ENCODE data around the gene TBXAS1.

TBXAS1 gene

DNA sequence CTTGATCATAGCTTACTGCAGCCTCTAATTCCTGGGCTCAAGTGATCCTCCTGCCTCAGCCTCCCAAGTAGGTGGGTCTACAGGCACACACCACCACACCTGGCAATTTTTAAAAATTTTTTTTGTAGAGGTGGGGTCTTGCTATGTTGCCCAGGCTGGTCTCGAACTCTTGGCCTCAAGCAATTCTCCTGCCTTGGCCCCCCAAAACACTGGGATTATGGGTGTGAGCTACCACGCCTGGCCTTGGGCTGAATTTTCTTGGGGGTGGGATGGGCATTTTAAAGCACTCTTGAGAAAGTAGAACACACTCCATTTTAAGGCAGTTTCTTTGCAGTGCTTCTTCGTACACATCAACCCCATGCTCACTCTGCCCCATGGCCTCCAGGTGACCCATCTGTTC is 28.7 kb downstream of the TBXAS1 start:
- DNase-seq, result no peak

DNA sequence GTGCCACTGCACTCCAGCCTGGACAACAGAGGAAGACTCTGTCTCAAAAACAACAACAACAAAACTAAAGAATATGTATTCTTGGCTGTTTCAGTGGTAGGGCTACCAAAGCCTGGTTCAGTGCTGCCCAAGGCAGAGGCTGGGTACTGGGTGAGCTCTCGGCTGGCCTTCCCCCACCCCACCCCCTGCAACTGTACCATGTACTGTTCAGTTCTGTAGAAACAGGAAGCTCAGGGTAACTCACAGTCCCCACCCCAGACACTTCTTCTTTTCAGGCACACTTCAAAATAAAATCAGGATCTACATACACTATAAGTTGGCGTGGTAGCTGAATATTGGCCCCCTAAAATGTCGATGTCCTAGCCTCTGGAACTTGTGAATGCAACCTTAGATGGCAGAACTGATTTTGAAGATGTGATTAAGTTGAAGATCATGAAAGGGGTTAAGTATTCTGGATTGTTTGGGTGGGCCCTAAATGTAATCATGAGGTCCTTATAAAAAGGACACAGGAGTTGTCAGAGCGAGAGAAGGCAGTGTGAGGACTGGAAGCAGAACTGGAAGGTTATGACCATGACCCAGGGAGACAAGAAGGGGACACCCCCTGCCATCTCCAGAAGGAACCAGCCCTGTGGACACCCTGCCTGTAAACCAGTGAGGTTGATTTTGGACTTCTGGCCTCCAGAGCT is 31.2 kb downstream of the TBXAS1 start:
- DNase-seq, result peak; percentile 13

DNA sequence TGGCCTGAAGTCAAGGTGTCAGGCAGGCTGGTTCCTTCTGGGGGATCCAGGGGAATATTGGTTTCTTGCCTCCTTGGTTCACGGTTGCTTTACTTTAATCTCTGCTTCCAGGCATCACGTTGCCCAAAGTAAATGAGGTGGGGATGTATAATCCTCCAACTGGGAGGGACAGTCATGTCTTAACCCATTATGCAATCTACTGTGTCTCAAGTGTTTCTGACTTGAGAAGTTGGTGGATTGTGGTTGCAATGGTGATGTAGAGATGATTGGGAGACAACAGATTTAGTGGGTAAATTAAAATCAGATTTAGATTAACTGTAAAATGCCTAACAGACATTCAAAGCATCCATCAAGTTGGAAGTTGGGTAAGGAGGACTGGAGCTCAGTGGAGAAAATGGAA is 32.7 kb downstream of the TBXAS1 start:
- DNase-seq, result no peak

DNA sequence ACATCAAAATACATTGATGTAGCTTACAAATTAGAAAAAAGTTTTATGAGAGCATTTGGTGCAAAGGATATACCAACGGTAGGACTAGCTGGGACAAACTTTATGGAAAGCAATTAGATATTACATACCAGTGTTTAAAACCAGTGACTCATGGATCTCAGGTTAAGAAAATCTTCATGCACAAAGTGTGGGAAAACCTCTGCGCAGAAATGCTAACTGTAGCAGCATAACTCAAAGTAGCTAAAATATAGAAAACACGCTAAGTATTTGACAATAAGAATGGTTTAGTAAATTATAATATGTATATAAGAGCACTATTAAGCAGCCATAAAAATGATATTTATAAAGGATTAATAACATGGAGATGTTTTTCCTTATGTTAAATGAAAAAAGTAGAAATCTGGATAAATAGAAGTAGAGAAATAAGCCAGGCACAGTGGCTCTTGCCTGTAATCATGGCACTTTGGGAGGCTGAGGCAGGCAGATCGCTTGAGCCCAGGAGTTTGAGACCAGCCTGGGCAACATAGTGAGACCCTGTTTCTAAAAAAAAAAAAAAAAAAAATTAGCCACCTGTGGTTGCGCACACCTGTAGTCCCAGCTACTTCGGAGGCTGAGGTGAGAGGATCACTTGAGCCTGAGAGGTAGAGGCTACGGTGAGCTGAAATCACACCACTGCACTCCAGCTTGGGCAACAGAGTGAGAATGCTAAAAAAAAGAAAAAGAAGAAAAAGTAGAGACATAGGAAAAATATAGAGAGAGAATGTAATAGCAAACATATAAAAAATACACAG is 37.2 kb downstream of the TBXAS1 start:
- DNase-seq, result no peak

DNA sequence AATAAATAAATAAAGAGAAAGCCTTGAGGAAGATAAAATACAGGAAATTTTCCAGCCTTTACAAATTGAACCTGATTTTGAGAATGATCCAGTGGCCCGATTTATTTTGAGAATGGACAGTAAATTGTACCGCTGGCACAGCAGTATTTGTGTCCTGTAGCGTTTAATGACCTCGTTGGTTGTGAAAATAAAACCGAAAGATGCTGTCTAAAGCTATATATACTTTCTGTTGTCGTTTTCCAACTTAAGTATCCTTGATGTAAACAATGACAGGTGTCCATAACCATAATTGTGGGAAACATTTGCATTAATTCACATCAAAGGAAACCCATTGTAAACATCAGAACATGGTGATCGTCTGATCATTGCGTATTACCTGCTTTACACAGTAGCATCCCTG is 38.8 kb downstream of the TBXAS1 start:
- DNase-seq, result no peak

DNA sequence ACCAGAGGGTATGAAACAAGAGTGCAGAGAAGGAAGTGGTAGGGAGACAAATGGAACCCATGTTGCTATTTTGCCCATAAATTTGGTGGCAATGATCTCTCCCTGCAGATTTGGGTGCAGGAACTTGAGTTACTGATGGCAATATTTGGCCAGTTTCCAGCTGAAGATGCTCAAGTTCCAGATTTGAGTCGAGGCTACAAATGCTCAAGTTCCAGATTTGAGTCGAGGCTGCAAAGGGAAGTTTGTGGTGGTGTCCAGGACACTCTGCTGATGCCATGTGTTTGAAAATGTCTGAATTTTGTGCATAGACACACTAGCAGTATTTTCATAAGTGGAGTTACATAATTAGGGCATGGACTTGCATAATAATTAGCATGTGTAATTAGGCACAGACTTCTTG is 40.8 kb downstream of the TBXAS1 start:
- no peak for DNase-seq

DNA sequence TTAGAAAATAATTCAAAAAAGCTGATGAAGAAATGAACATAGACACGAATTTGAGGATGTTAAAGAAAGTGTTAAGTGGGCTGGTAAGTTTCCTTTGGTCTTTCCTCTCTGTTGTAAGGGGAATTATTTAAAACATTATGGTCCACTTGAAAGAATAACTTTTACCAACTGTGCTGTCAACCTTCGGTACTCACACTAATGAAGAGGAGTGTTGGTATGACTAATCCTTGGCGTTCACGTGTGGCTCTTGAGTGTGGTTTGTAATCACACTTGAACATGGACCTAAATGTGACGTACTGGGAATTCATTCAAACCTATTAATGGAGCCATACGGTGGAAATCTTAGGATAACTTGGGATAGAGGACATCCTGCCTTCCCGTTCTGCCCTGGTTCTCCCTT is 41.3 kb downstream of the TBXAS1 start:
- no peak for DNase-seq

DNA sequence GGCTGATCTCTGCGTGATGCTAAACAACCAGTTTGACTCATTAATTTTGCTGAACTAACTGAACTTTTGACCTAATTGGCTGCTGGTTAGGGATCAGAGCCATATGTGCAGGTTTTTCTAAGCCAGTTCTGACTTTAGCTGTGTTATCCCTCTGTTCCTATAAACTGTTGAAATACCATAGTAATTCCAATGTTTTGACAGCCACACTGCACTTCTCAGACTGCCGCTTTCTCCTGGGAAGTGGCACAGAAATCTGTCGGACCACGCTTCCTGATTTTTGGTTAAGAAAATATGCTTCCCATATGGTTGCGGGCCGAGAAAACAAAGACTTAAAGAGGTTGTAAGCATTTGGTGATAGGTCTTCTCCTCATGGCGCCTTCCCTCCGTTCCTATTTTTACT is 42.3 kb downstream of the TBXAS1 start:
- DNase-seq, result no peak

DNA sequence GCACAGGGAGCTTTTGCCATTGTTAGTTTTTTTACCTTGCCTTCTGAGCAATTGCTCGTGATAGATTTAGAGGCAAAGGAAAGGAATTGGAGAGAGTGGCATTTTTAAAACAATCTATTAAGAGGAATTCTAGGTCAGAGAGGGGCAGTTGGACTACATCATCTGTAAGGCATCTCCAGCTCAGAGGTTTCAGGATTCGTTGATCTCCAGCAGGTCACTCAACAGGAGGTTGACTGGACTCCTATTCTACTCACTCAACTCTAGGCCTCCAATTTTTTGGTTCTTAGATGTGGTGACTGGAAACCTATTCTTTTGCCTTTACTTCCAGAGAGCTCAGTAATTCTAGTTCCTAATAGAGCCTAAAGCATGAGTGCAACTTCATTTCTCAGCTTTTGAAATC is 42.8 kb downstream of the TBXAS1 start:
- DNase-seq, result no peak

DNA sequence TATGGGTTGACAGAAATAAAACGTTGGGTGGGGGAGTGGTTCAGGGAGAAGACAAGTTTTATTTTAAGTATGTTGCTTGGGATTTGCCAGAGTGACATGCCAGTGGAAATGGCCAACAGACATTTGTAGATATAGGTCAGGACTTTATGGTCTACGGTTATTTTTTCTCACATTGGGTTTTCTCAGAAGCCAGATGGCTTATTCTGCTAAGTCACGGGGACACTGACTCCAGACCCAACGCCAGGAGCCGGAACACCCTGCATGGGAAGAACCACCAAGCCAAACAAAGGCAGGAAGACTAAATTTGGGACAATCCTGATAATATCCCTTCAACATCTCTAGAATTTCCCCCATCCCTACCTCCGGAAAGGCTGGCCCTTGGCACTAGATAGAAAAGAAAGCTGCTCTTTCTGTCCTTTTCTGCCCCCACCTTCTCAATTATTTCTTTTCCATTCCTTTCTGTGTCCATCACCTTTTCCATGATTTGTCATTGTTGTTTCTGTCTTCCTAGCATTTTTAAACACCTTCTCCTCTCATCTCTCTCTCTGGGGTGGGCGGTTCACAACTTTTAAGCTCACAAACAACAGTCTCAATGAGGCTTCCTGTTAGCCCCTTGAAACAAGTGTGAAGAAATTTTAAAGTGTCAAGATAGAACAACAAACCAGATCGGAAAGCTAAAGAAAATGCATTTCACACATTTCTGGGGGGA is 44.7 kb downstream of the TBXAS1 start:
- DNase-seq, result no peak

DNA sequence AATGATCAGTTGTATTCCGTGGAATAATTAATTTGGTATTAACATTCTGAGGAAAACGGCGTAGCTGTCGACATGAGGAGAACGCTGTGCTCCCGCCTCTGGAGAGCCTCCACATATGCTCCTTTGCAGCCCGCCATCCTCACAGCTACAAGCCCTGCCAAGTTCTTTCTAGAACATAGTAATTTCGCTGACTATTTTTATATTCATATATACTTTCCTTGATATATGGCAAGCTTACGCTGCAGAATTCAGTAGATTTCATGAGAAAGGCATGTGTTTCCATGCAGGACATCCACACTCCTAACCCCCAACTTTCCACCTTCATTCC is 45.2 kb downstream of the TBXAS1 start:
- DNase-seq, result no peak

DNA sequence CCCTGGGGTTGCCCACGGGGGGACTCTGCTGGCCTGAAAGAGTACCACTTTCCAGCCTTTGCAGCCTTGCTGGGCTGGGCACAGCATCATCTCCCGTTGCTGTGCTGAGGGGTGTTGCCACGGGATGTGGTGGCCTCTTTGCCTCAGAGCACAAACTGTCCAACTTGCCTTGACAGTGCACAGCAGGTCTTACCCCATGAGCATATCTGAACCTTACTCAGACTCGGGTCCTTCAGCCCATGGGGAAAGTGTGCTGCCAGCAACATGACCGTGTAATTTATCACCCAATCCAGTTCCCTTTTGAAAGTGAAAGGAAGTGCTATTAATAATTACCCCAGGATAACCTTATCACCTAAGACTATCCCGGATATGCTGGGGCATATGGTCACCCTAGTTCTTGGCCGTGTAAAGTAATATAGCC is 46.8 kb downstream of the TBXAS1 start:
- no peak for DNase-seq

DNA sequence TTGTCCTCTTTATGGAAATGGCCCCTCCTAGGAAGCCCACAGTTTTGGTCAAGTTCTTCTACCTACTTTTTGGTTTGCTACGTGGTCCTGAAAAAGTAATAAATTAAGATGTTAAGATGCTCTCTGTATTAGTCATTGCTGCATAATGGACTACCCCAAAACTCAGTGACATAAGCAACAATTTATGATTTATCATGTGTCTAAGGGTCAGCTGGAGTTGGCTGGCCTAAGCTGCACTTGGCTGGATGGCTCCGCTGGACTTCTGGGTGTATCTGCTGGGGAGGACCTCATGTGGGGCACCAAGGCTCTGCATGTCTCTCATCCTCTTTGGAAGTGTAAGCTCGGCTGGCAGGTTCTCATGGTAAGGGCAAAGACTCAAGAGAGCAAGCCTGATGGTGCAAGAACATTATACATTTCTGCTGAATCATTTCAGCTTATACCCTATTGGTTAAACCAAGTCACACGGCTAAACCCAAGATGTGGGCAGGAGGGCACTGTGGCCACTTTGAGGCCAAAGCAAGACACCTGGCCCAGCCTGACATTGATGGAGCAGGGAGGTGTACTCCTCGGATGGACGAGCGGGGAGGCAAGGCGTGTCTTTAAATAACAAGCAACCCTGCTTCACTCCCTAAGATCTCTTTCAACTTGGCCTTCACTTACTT is 47.7 kb downstream of the TBXAS1 start:
- DNase-seq, result no peak

DNA sequence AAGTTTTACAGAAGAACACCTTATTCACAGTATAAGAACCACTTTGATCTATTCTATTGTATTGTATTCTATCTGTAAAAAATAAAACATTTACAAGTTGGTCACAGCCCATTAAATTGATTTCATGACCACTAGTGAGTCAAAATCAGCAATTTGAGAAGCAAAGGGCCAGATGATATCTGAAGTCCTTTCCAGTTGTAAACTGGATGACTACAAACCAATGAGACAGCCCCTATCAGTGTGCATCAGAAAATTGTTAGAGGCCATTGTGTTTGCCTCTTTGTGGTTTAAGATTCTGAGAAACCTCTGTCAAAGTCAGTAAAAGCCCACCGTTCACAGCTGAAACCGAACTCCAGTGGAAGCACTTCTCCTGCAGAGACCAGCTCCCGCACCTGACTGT is 54.8 kb downstream of the TBXAS1 start:
- DNase-seq, result no peak

DNA sequence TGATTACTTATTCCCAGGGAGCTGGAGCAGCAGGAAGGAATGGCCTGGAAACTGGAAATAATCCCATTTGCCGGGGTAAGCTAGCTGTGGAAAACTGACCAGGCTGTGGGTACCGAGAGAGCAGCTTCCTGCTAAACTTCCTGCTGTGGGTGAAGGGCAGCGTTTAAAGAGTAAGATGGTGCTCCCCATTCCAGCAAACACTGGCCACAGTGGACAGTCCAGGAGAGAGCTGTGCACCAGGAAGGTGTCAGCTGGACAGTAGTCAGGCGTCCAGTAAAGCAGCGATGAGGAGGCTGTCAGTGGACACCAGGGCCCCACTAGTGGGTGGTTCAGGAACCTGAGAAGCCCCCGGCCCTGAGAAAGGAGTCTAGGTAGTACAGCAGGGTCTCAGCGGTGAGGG is 55.4 kb downstream of the TBXAS1 start:
- no peak for DNase-seq

DNA sequence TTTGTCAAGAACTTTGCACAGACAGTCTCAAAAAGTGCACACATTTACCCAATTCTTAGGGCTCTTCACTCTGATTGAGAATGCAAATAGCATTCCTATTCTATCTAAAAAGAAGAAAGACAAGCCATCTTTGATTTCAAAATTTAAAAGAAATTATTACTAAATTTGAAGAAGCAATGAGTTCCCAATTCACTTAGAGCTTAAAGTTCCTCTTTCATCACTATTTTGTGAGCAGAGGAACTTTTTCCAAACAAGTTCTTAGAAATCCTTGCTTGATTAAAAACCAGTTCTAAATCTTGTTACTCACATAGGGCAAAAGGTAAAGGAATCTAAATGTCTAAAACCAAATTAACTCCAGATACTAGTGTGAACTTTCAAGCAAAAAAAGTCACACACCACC is 56.4 kb downstream of the TBXAS1 start:
- DNase-seq, result no peak

DNA sequence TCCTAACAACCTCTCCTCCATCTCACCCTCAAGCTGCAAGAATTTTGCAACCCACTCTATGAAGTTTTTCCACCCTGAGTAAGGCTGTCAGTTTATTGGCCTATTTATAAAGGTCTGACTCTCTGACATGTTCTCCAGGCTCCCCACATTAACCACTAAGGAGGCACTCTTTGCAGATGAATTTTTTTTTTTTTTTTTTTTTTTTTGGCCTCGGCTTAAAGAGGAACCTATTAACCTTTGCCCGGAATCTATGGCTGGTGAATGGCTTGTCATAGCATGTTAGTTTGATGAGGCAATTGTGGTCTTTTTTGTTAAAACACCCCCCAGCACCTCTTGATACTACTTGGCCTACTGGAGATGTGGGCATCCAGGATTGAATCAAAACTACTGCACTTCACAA is 57.1 kb downstream of the TBXAS1 start:
- no peak for DNase-seq

DNA sequence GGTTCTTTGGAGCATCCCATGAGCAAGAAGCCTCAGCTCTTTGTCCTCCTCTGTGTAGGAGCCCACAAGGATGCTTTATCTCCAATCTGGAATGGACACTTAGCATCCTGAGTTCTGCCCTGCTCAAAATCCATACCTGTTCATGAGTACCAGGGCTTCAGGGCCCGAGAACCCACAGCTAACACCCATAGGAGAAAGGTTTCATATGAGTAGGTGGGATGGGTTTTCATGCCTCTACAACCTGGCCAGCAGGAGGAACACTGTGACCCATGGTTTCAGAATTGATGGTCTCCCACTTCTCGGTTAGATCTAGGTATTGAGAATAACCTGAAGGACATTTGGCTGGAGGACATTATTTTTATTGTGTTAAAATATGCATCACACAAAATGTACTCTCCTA is 57.8 kb downstream of the TBXAS1 start:
- DNase-seq, result no peak

DNA sequence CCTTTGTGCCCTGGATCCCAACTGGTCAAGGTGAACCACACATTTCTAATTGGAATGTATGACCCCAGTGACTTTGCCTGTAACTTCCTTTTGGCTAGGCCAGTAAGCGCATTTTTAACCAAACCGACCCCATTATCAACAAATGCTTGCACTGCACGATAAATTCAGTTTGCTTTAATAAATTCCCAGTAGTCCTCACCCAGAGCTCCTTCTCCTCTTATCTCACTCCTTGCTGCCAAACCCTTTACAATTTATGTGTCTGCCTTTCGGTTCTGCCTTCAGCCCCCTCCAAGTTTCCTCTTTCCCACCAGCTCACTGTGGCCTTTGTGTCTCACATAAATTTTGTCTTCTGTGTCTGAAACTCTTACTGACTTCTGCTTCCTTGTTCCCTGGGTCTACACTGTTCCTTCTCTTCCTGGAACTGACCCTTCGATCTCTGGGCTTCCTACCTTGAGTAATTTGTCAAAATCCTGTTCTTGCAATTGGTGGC is 59.0 kb downstream of the TBXAS1 start:
- no peak for DNase-seq

DNA sequence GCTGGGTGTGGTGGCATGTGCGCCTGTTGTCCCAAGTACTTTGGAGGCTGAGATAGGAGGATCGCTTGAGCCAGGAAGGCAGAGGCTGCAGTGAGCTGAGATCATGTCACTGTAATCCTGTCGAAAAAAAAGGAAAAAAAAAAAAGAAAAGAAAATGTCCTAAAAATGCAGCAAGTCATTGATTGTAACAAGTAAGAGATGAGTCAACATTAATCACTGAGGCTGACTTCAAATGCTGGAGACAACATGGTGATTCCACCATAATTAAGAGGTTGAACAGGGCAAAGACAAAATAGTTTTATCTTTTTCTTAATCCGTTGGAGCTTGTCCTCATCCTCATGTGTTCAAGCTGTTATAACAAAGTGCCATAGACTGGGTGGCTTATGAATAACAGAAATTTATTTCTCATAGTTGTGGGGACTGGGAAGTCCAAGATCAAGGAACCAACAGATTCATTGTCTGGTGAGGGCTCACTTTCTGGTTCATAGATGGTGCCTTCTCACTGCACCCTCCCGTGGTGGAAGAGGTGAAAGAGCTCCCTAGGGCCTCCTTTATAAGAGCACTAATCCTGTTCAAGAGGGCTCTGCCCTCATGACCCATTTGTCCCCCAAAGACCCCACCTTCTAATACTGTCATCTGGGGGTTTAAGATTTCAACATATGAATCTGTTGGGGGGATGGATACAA is 60.3 kb downstream of the TBXAS1 start:
- no peak for DNase-seq

DNA sequence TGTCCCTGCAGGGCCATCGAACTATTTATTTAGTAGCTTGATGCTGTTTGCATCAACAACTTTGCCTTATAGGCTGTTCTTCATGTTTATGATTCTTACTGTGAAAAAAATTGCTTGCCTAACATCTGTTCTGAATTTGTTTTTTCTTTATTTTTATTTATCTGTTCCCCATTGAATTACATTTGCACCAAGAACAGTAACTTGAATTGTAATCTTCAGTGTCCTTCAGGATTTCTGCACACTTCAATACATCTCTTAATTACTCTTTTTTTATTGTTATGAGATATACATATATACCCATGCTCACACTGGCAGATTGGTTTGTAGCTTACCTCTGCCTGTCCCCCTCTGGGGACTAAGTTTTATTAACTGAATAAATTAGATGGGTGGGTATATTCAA is 64.4 kb downstream of the TBXAS1 start:
- DNase-seq, result no peak

DNA sequence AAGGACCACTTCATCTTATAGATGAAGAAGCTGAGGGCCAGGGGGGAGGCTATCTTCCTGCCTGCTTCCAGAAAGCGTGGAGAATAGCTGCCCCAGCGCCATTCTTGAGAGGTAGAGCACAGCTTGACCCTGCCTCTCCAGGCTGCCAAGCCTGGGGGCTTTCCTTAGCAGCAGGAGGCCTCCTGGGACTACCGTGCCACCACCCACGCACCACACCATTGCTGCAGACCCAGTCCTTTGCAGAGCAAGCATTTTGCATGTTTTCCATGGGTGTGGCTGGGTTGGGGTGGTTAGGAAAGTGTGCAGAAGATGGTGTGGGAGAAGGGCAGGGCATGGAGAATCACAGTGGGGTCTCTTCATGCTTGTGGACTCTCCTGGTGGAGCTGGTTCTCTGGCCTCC is 64.9 kb downstream of the TBXAS1 start:
- no peak for DNase-seq

Data from KG1 (cell line).